H1 (cell line): ENCODE results near the gene CAV1. TPM values are rescaled to one million over a fixed set of nuclear protein-coding genes. Genes with fewer than 3 reads are reported as not detected.

Experiments used
- CTCF ChIA-PET: fragments of 300-600 bp; sonication (Branson Sonifier 250); formaldehyde crosslinking; loops from one replicate; lab custom pipeline; 2021; ENCODE audit not compliant: partially characterized antibody; lab: Charles Lee
- POLR2A ChIA-PET: fragments of 300-600 bp; sonication (Branson Sonifier 250); formaldehyde crosslinking; loops from one replicate; lab custom pipeline; 2021; ENCODE audit warnings: inconsistent platforms; ENCODE audit not compliant: partially characterized antibody; lab: Charles Lee
- DNase-seq, 2 experiments: peaks; one replicate each; pipeline versions ENCODE4 v3.0.0 to v3.0.0-alpha.2; 2010 to 2022; ENCODE audit warnings: low spot score in 2 of 2, low read depth in 1 of 2, mixed read lengths in 1 of 2
- FAIRE-seq: peaks from 2 replicates; lab custom pipeline; 2011; peaks lifted over from hg19 to GRCh38; lab: Jason Lieb, UNC
- H2AFZ ChIP-seq: 2 replicates; pipeline ENCODE4 v1.8.1; 2012; ENCODE audit warnings: low read length, inconsistent platforms
- H2AK5ac ChIP-seq: 2 replicates; pipeline ENCODE4 v1.6.1; 2013; ENCODE audit warnings: low read depth, low read length
- H2BK120ac ChIP-seq: replicated peaks from 2 replicates; pipeline ENCODE3; 2013; ENCODE audit warnings: low read depth, low read length, inconsistent platforms
- H2BK12ac ChIP-seq: 2 replicates; pipeline ENCODE4 v1.6.1; 2013; ENCODE audit warnings: low read depth, low read length
- H2BK15ac ChIP-seq: 2 replicates; pipeline ENCODE4 v1.6.1; 2013; ENCODE audit warnings: low read length
- H2BK20ac ChIP-seq: 2 replicates; pipeline ENCODE4 v1.6.1; 2013; ENCODE audit warnings: low read length
- H2BK5ac ChIP-seq: 2 replicates; pipeline ENCODE4 v1.6.1; 2013; ENCODE audit warnings: low read depth, low read length
- H3K14ac ChIP-seq: 2 replicates; pipeline ENCODE4 v1.6.1; 2013; ENCODE audit warnings: inconsistent platforms; ENCODE audit not compliant: insufficient read length
- H3K18ac ChIP-seq: 2 replicates; pipeline ENCODE4 v1.6.1; 2013; ENCODE audit warnings: low read length; ENCODE audit errors: extremely low read depth
- H3K23ac ChIP-seq: 2 replicates; pipeline ENCODE4 v1.6.1; 2013; ENCODE audit warnings: inconsistent platforms; ENCODE audit not compliant: insufficient read length
- H3K23me2 ChIP-seq: 2 replicates; pipeline ENCODE4 v1.6.1; 2013; ENCODE audit warnings: low read depth, low read length
- H3K27ac ChIP-seq: 2 replicates; pipeline ENCODE4 v1.6.1; 2011; ENCODE audit warnings: low read depth, low read length, inconsistent platforms
- H3K27me3 ChIP-seq, 4 experiments: replicated peaks in 1 of 4; 1 replicate in 1 of 4; 2 replicates in 3 of 4; pipeline versions ENCODE4 v1.6.1 to v1.8.1; 2011 to 2013; ENCODE audit warnings: low read length in 3 of 4, mild to moderate bottlenecking in 3 of 4, inconsistent platforms in 2 of 4, mixed read lengths in 2 of 4, moderate library complexity in 1 of 4; ENCODE audit not compliant: control insufficient read depth in 3 of 4, insufficient read depth in 3 of 4; ENCODE audit errors: extremely low read depth in 1 of 4
- H3K36me3 ChIP-seq, 4 experiments: 2 replicates each; pipeline versions ENCODE4 v1.6.1 to v1.8.1; 2011 to 2013; ENCODE audit warnings: mild to moderate bottlenecking in 4 of 4, low read length in 3 of 4, moderate library complexity in 2 of 4, control low read depth in 1 of 4, inconsistent platforms in 1 of 4; ENCODE audit not compliant: insufficient read depth in 4 of 4, control insufficient read depth in 2 of 4
- H3K4ac ChIP-seq: replicated peaks from 2 replicates; pipeline ENCODE3; 2013; ENCODE audit warnings: low read length, low read depth, mixed read lengths, inconsistent platforms; ENCODE audit not compliant: insufficient read length
- H3K4me1 ChIP-seq, 4 experiments: replicated peaks in 1 of 4; 1 replicate in 1 of 4; 2 replicates in 3 of 4; pipeline versions ENCODE4 v1.6.1 to v1.8.1; 2011 to 2013; ENCODE audit warnings: low read length in 3 of 4, inconsistent platforms in 2 of 4, mixed read lengths in 1 of 4; ENCODE audit not compliant: insufficient read depth in 4 of 4, control insufficient read depth in 3 of 4
- H3K4me2 ChIP-seq, 2 experiments: 2 replicates each; pipeline versions ENCODE4 v1.6.1 to v1.8.1; 2011 to 2013; ENCODE audit warnings: low read depth in 2 of 2, low read length in 2 of 2, control low read depth in 1 of 2, inconsistent platforms in 1 of 2, mild to moderate bottlenecking in 1 of 2; ENCODE audit not compliant: insufficient read depth in 1 of 2
- H3K4me3 ChIP-seq, 4 experiments: fragments of 200-600, 300-600 bp in 1 of 4; sonication (generic), shearing (Covaris generic), sonication (Bioruptor Twin) in 1 of 4; 2 replicates each; pipeline versions ENCODE4 v1.5.1 to v1.8.1; 2011 to 2016; ENCODE audit warnings: low read length in 4 of 4, low read depth in 3 of 4, control low read depth in 2 of 4, inconsistent platforms in 2 of 4, mild to moderate bottlenecking in 2 of 4, mixed read lengths in 1 of 4, moderate library complexity in 1 of 4; ENCODE audit not compliant: insufficient read depth in 2 of 4; ENCODE audit errors: extremely low read depth in 1 of 4
- H3K56ac ChIP-seq: replicated peaks from 2 replicates; pipeline ENCODE3; 2013; ENCODE audit warnings: low read depth, mild to moderate bottlenecking, mixed read lengths, low read length, inconsistent platforms; ENCODE audit not compliant: insufficient read length
- H3K79me1 ChIP-seq: 2 replicates; pipeline ENCODE4 v1.6.1; 2013; ENCODE audit warnings: low read depth, low read length, control low read depth
- H3K79me2 ChIP-seq, 2 experiments: 2 replicates each; pipeline versions ENCODE4 v1.6.1 to v1.8.1; 2012 to 2013; ENCODE audit warnings: low read length in 2 of 2, mild to moderate bottlenecking in 2 of 2, inconsistent platforms in 1 of 2; ENCODE audit not compliant: insufficient read depth in 2 of 2, control insufficient read depth in 1 of 2
- H3K9ac ChIP-seq, 4 experiments: replicated peaks in 1 of 4; 1 replicate in 1 of 4; 2 replicates in 3 of 4; pipeline versions ENCODE4 v1.6.1 to v1.8.1; 2011 to 2013; ENCODE audit warnings: low read depth in 3 of 4, low read length in 3 of 4, control low read depth in 2 of 4, mild to moderate bottlenecking in 2 of 4, moderate library complexity in 2 of 4, inconsistent platforms in 1 of 4; ENCODE audit errors: extremely low read depth in 1 of 4
- H3K9me3 ChIP-seq, 2 experiments: 2 replicates each; pipeline versions ENCODE4 v1.6.1 to v1.8.1; 2012 to 2013; ENCODE audit warnings: mild to moderate bottlenecking in 2 of 2, moderate library complexity in 2 of 2, control low read depth in 1 of 2, inconsistent platforms in 1 of 2, low read depth in 1 of 2, low read length in 1 of 2, mixed read lengths in 1 of 2; ENCODE audit not compliant: insufficient read depth in 2 of 2
- H4K20me1 ChIP-seq, 2 experiments: replicated peaks in 1 of 2; 2 replicates each; pipeline versions ENCODE3 to v1.8.1; 2011 to 2013; ENCODE audit warnings: inconsistent platforms in 2 of 2, low read length in 2 of 2, mild to moderate bottlenecking in 1 of 2; ENCODE audit not compliant: insufficient read depth in 2 of 2, control insufficient read depth in 1 of 2
- H4K5ac ChIP-seq: 2 replicates; pipeline ENCODE4 v1.6.1; 2013; ENCODE audit warnings: low read length, low read depth, mixed read lengths, inconsistent platforms; ENCODE audit not compliant: insufficient read length
- H4K8ac ChIP-seq: 2 replicates; pipeline ENCODE4 v1.8.0; 2013; ENCODE audit warnings: mild to moderate bottlenecking, moderate library complexity, low read length, inconsistent platforms; ENCODE audit not compliant: insufficient read depth; ENCODE audit errors: extremely low read depth
- H4K91ac ChIP-seq: replicated peaks from 2 replicates; pipeline ENCODE3; 2013; ENCODE audit warnings: low read length, mixed read lengths, inconsistent platforms; ENCODE audit not compliant: insufficient read length
- CEBPB ChIP-seq: IDR thresholded peaks from 2 replicates; pipeline ENCODE4 v1.6.1; 2012; ENCODE audit warnings: low read depth, low read length
- HDAC2 ChIP-seq, 2 experiments: fragments of 300-600 bp in 1 of 2; sonication (generic) in 1 of 2; IDR thresholded peaks; 2 replicates each; pipeline ENCODE4 v1.6.1; 2011 to 2012; ENCODE audit warnings: low read depth in 2 of 2, low read length in 2 of 2, mild to moderate bottlenecking in 2 of 2, moderate library complexity in 2 of 2, borderline replicate concordance in 1 of 2, inconsistent platforms in 1 of 2
- KDM1A ChIP-seq: fragments of 200-600, 300-600 bp; sonication (generic); IDR thresholded peaks from 2 replicates; pipeline ENCODE4 v1.7.1; 2016; ENCODE audit warnings: mild to moderate bottlenecking, low read length, borderline replicate concordance
- POU5F1 ChIP-seq: IDR thresholded peaks from 2 replicates; pipeline ENCODE4 v1.6.1; 2011; ENCODE audit warnings: low read depth, mild to moderate bottlenecking, low read length, moderate library complexity
- TCF12 ChIP-seq: IDR thresholded peaks from 2 replicates; pipeline ENCODE4 v1.6.1; 2011; ENCODE audit warnings: low read depth, mild to moderate bottlenecking, low read length
- WGBS, 2 experiments: shearing (Covaris generic) in 1 of 2; methylation state at CpG; one replicate each; pipeline versions ENCODE4 v1.1.6 to v1.1.7; 2013 to 2015; ENCODE audit warnings: low lambda C conversion rate in 2 of 2, mixed read lengths in 2 of 2, inconsistent platforms in 1 of 2, low coverage in 1 of 2, missing lambda C conversion rate in 1 of 2; ENCODE audit not compliant: insufficient replicate concordance in 2 of 2, insufficient coverage in 1 of 2, insufficient read length in 1 of 2; ENCODE audit errors: extremely low coverage in 1 of 2, missing lambda C conversion rate in 1 of 2; 5-methylcytosine and 5-hydroxymethylcytosine counted together
- polyA plus RNA-seq, 7 experiments: library from polyadenylated mRNA; depleted of rRNA in 3 of 7; stranded (reverse) in 5 of 7; unstranded in 2 of 7; fragments of >200 nt in 5 of 7; fragments of 200-250 nt in 2 of 7; gene quantifications; 1 replicate in 5 of 7; 2 replicates in 1 of 7; 4 replicates in 1 of 7; pipeline versions ENCODE4 v1.2.1 to v1.2.3, GENCODE V29; 2011 to 2013; ENCODE audit warnings: missing spikeins in 2 of 7, mixed read lengths in 2 of 7
- total RNA-seq: library from RNA; stranded (reverse); fragmentation: NEBNext Ultra II Directional; extraction: Animal tissue kit (Norgen Biotek cat#: 25700); gene quantifications from 2 replicates; pipeline ENCODE4 v1.2.1, GENCODE V29; 2021

CAV1 gene
- total and polyA plus RNA-seq, 2 of the 8 experiments (the other 6 are each of a cell fraction or from before 2014, with no cell fraction given) = 16.3 to 21.8 TPM

GRCh38 chr7:116576350-116577319 lies 51.8 kb downstream of the CAV1 start:
- Histone ChIP-seq H2AFZ (no peak overlapping the region), H3K23me2 (no peaks in the 10 kb centered on the region), H2BK15ac (no peak overlapping the region), H3K36me3 (no peaks in the 10 kb centered on the region), H3K27ac (no peak overlapping the region), H4K8ac (no peak overlapping the region), H3K18ac (no peak overlapping the region), H2BK12ac (no peak overlapping the region), H2BK20ac (no peak overlapping the region), H3K4me2 (no peak overlapping the region), H3K9ac (no peak overlapping the region), H3K79me1 (no peaks in the 10 kb centered on the region), H3K79me2 (no peaks in the 10 kb centered on the region), H4K5ac (no peak overlapping the region), H2BK120ac (no peak overlapping the region), H3K27me3 (no peaks in the 10 kb centered on the region), H2BK5ac (no peak overlapping the region), H4K20me1 (no peaks in the 10 kb centered on the region), H3K4me1 (no peaks in the 10 kb centered on the region), H3K23ac (no peak overlapping the region), H3K56ac (no peak overlapping the region), H3K9me3 (no peaks in the 10 kb centered on the region), H4K91ac (no peak overlapping the region), H3K14ac (no peak overlapping the region), H2AK5ac (no peak overlapping the region), H3K4me3 (no peak overlapping the region), H3K4ac (no peak overlapping the region)
- ChIA-PET CTCF (interaction anchor here (0.6 to 6.2 kb wide), 7 partner anchors 10 to 1181 kb away, joined by 3 to 33 read pairs (median 4); no protein-coding TSS in a partner anchor), POLR2A (no interaction called here)
- no peak for DNase-seq
- FAIRE-seq = no peak
- 97% methylated on average over 7 of the region's 7 CpGs; no CpG with 5 or more reads in 1 of the 2 experiments for WGBS, 2 experiments
- TF ChIP-seq HDAC2 (IDR thresholded peaks at IDR 0.05; ENCODE audit: borderline replicate concordance in 1 of 2, low read depth in 2 of 2, low read length in 2 of 2) (no peak), TCF12 (no peak), CEBPB (no peak), KDM1A (no peak), POU5F1 (no peak)
